Body of pancreas (tissue), 4 donors: ENCODE results near the gene IFI6.

Source experiments
- CTCF ChIP-seq, 7 experiments: fragments of 450-650 bp in 4 of 7; fragments of 200-600 bp in 3 of 7; sonication (generic) in 3 of 7; IDR thresholded peaks; one replicate each; pipeline ENCODE4 v1.5.1; 2016 to 2019; ENCODE audit warnings: antibody characterized with exemption in 7 of 7
- POLR2A ChIP-seq, 3 donors: fragments of 450-650 bp; IDR thresholded peaks; one replicate each; pipeline ENCODE4 v1.6.1; 2016; ENCODE audit warnings: antibody characterized with exemption in 3 of 3, mild to moderate bottlenecking in 2 of 3

GRCh38 chr1:27647328-27647727, 24.7 kb downstream of the IFI6 start:
- TF ChIP-seq CTCF (IDR thresholded peaks at IDR 0.05) (no peak), POLR2A (IDR thresholded peaks at IDR 0.05) (no peak)
